Calu3 (cell line): ENCODE measurements around the gene GLOD4. TPM values are rescaled to one million over a fixed set of nuclear protein-coding genes. Genes with fewer than 3 reads are reported as not detected.

Experiments used
- BruUV-seq: library from RNA; stranded (reverse); fragments of 400-500 nt; replicated peaks from 2 replicates; lab custom pipeline; 2021; lab: Mats Ljungman, UMichigan
- CTCF ChIA-PET: fragments of 300-600 bp; sonication (Branson Sonifier 250); formaldehyde crosslinking; loops from one replicate; lab custom pipeline; 2022; ENCODE audit warnings: antibody characterized with exemption; lab: Charles Lee
- DNase-seq: peaks from one replicate; pipeline ENCODE4 v3.0.0; 2022
- H3K27ac Mint-ChIP-seq: one replicate; pipeline ENCODE4 v1.8.0; 2022; ENCODE audit warnings: mixed read lengths; ENCODE audit not compliant: unreplicated experiment
- H3K27me3 Mint-ChIP-seq: one replicate; pipeline ENCODE4 v1.8.0; 2022; ENCODE audit warnings: mixed read lengths; ENCODE audit not compliant: unreplicated experiment
- H3K36me3 Mint-ChIP-seq: one replicate; pipeline ENCODE4 v1.8.0; 2022; ENCODE audit warnings: mild to moderate bottlenecking, moderate library complexity, mixed read lengths; ENCODE audit not compliant: insufficient read depth, unreplicated experiment
- H3K4me1 Mint-ChIP-seq: one replicate; pipeline ENCODE4 v1.8.0; 2022; ENCODE audit warnings: mild to moderate bottlenecking, low read depth, mixed read lengths; ENCODE audit not compliant: unreplicated experiment
- H3K4me3 Mint-ChIP-seq: one replicate; pipeline ENCODE4 v1.8.0; 2022; ENCODE audit warnings: mild to moderate bottlenecking, low read depth, moderate library complexity, mixed read lengths; ENCODE audit not compliant: unreplicated experiment
- H3K9me3 Mint-ChIP-seq: one replicate; pipeline ENCODE4 v1.8.0; 2022; ENCODE audit warnings: low read depth, mixed read lengths; ENCODE audit not compliant: unreplicated experiment
- intact Hi-C: fragments of 100-400 bp; cut with micrococcal nuclease; formaldehyde crosslinking; loops from one replicate; pipeline ENCODE4 v1.10.0; 2022; ENCODE audit not compliant: unreplicated experiment
- total RNA-seq: library from RNA; stranded (reverse); gene quantifications from 2 replicates; pipeline ENCODE4 v1.2.3, GENCODE V29; 2022
- TF ChIP-seq, protein P1 (sequence below): fragments of 200-600 bp; IDR thresholded peaks from one replicate; pipeline ENCODE4 v1.8.0; 2022; ENCODE audit warnings: antibody characterized with exemption; ENCODE audit not compliant: unreplicated experiment

The GLOD4 gene
- total RNA-seq, 1 experiment from 2014 or later: 56.9 TPM

DNA sequence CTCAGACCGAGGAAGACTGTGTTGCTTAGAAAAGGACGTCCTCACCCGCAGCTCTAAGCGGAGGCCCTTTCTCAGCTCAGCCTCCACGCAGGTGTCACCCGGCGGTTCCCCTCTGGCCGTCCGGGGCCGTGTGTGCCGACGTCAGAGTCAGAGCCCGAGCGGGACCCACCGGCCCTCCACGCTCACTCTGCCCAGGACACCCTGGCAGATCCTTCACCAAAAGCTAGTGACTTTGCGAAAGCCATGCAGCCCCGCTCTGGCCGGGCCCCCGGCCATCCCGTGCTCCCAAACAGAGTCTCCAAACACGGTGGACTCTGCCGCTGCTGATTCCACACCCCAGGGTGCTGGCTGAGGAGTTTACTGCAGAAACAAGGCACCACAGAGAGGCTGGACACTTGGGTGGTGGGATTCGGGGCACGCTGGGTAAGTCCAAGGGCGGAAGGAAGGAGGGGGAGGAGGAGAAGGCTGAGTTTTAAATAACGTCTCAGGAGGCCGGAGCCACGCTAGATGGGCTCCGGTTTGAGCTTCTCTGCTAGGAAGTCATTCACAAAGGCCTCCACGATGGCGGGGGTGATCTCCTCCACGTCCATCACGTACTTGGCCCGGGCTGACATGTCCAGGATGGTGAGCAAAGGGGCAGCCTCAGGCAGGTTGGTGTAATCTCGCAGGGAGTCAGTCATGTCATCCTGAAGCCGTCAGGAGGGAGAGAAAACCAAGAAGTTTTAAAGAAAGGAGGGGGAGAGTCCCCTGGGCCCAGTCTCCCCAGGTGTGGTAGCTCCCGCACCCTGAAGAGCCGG is 18.6 kb upstream of the GLOD4 start:
- Mint-ChIP-seq H3K4me1 (no peaks in the 10 kb centered on the region), H3K9me3 (no peaks in the 10 kb centered on the region), H3K36me3 (no peaks in the 10 kb centered on the region), H3K27ac (no peak overlapping the region), H3K4me3 (no peak overlapping the region), H3K27me3 (no peaks in the 10 kb centered on the region)
- no peak for DNase-seq
- no TSS peak for BruUV-seq
- CTCF ChIA-PET: no interaction called here
- intact Hi-C loops: no loop called here
- TF ChIP-seq, protein P1, sequence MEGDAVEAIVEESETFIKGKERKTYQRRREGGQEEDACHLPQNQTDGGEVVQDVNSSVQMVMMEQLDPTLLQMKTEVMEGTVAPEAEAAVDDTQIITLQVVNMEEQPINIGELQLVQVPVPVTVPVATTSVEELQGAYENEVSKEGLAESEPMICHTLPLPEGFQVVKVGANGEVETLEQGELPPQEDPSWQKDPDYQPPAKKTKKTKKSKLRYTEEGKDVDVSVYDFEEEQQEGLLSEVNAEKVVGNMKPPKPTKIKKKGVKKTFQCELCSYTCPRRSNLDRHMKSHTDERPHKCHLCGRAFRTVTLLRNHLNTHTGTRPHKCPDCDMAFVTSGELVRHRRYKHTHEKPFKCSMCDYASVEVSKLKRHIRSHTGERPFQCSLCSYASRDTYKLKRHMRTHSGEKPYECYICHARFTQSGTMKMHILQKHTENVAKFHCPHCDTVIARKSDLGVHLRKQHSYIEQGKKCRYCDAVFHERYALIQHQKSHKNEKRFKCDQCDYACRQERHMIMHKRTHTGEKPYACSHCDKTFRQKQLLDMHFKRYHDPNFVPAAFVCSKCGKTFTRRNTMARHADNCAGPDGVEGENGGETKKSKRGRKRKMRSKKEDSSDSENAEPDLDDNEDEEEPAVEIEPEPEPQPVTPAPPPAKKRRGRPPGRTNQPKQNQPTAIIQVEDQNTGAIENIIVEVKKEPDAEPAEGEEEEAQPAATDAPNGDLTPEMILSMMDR: no peak

DNA sequence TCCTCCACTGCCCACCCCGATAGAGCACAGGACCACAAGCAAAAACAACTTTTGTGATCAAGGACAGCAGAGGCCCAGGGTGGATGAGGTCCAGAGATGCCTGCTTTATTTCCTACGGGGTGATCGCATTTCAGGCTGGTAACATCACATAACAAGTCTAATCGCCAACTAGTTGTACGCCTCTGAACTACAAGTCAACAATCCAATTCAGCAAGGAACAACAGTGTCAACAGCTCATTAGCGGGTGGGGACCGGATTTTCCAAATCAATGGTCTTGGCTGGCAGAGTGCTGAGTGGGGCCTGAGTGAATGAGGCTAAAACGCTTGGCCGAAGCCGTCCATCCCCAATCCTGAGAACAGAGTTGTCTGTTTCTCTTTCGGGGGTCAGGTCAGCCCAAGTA is 17.2 kb upstream of the GLOD4 start:
- TF ChIP-seq, protein P1: no peak
- Mint-ChIP-seq H3K36me3 (peaks cover 4% of the 10 kb centered on the region), H3K27me3 (no peaks in the 10 kb centered on the region), H3K27ac (no peak overlapping the region), H3K9me3 (no peaks in the 10 kb centered on the region), H3K4me1 (no peaks in the 10 kb centered on the region), H3K4me3 (no peak overlapping the region)
- CTCF ChIA-PET: interaction anchor here (0.7 kb wide), 1 partner anchor 22 kb away, joined by 3 read pairs; no protein-coding TSS in a partner anchor
- DNase-seq: no peak
- BruUV-seq: no TSS peak
- intact Hi-C loops: no loop called here

DNA sequence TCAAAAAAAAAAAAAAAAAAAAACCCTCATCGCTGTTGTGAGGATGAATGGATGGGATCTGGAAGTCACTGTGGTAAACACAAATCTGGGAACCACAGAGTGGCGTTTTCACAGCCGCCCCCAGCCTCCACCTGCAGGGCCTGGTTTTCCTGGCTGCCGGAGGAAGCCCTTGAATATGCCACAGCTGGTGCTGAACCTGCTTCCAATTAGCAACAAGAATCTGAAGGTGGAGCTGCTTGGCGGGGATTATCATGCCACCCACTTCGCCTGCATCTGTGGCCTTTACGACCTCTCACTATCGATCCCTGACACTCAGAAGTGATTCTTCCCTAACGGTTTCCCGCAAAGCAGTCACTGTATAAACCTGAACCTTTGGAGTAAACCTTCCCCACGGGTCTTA is 16.2 kb upstream of the GLOD4 start:
- BruUV-seq: no TSS peak
- intact Hi-C loops: no loop called here
- H3K4me3 Mint-ChIP-seq: no peak overlapping the region
- H3K27me3 Mint-ChIP-seq: no peaks in the 10 kb centered on the region
- CTCF ChIA-PET: interaction anchor here (0.7 kb wide), 1 partner anchor 210 kb away, joined by 4 read pairs; no protein-coding TSS in a partner anchor
- H3K36me3 Mint-ChIP-seq: peaks cover 4% of the 10 kb centered on the region
- no peaks in the 10 kb centered on the region for H3K4me1 Mint-ChIP-seq
- no peaks in the 10 kb centered on the region for H3K9me3 Mint-ChIP-seq
- H3K27ac Mint-ChIP-seq: no peak overlapping the region
- no peak for DNase-seq
- TF ChIP-seq, protein P1: no peak

DNA sequence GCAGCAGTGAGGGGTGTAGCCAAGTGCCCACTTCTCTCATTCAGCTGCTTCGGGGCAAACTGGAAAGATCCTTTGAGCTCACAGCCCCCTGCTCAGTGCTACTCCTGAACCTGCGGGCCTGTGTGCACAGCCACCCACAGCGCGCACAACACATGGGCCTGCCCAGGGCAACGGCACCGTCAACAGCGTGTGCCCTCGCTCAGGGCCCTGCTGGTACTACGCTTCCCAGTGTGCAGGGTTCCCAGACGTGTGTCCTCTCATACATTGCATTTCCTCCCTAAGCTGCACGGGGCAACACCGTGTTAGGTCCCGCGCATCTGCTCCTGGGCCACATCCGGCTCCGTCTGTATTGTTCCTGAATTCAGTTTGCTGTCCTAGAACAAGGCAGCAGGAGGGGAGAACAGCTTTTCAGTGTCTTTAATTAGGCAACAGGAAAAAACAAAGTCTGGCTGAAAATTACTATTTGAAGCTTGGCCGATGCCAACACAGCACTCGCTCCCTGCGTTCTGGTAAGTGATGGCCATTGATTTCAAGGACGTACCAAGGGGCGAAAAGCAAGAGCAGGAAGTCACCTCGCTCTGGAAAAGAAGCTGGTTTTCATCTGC is 15.3 kb upstream of the GLOD4 start:
- CTCF ChIA-PET: no interaction called here
- no TSS peak for BruUV-seq
- Mint-ChIP-seq H3K27ac (no peak overlapping the region), H3K4me3 (no peak overlapping the region), H3K36me3 (peaks cover 4% of the 10 kb centered on the region), H3K4me1 (no peaks in the 10 kb centered on the region), H3K27me3 (no peaks in the 10 kb centered on the region), H3K9me3 (no peaks in the 10 kb centered on the region)
- intact Hi-C loops: no loop called here
- TF ChIP-seq, protein P1: no peak
- no peak for DNase-seq
